ENCODE data around the gene RADX.

The RADX gene

GRCh38 chrX:106611679-106612392 is at the start of gene RADX:
TSS of gene RADX (plus strand) at chrX:106611978. CDS start at chrX:106612081, 103 bp downstream.
- TF ChIP-seq CTCF (IDR thresholded peaks at IDR 0.05) (no peak), ZFX (IDR thresholded peaks at IDR 0.05; ENCODE audit: borderline replicate concordance) (no peak)
- H3K27ac ChIP-seq, result peak within 1 kb of the TSS; percentile 44

- TF ChIP-seq ZFX (IDR thresholded peaks at IDR 0.05; ENCODE audit: borderline replicate concordance), result no peak
- no peak for TF ChIP-seq CTCF (IDR thresholded peaks at IDR 0.05)
- no peak overlapping the region for H3K27ac ChIP-seq
Observed at GRCh38 chrX:106564986-106565385, 46.8 kb upstream of the RADX start.

- H3K27ac ChIP-seq, result no peak overlapping the region
- TF ChIP-seq ZFX (IDR thresholded peaks at IDR 0.05; ENCODE audit: borderline replicate concordance), result no peak
- no peak for TF ChIP-seq CTCF (IDR thresholded peaks at IDR 0.05)
Observed at GRCh38 chrX:106566362-106566761, 45.4 kb upstream of the RADX start.

- no peak for TF ChIP-seq ZFX (IDR thresholded peaks at IDR 0.05; ENCODE audit: borderline replicate concordance)
- TF ChIP-seq CTCF (IDR thresholded peaks at IDR 0.05), result no peak
- no peak overlapping the region for H3K27ac ChIP-seq
Observed at GRCh38 chrX:106581856-106582255, 29.9 kb upstream of the RADX start.

- no peak for TF ChIP-seq ZFX (IDR thresholded peaks at IDR 0.05; ENCODE audit: borderline replicate concordance)
- no peak for TF ChIP-seq CTCF (IDR thresholded peaks at IDR 0.05)
- H3K27ac ChIP-seq, result peak overlapping the region; percentile 64
Observed at GRCh38 chrX:106585478-106585877, 26.3 kb upstream of the RADX start.

GRCh38 chrX:106588801-106589200 is 23.0 kb upstream of the RADX start:
- no peak overlapping the region for H3K27ac ChIP-seq
- TF ChIP-seq ZFX (IDR thresholded peaks at IDR 0.05; ENCODE audit: borderline replicate concordance) (no peak), CTCF (IDR thresholded peaks at IDR 0.05) (no peak)

GRCh38 chrX:106599411-106599810 is 12.4 kb upstream of the RADX start:
- no peak overlapping the region for H3K27ac ChIP-seq
- TF ChIP-seq ZFX (IDR thresholded peaks at IDR 0.05; ENCODE audit: borderline replicate concordance) (no peak), CTCF (IDR thresholded peaks at IDR 0.05) (no peak)

Data from 22Rv1 (cell line).